Keratinocyte (primary cell): ENCODE data around the gene SNX12. TPM values are rescaled to one million over a fixed set of nuclear protein-coding genes. Genes with fewer than 3 reads are reported as not detected.
A peak's percentile ranks its signal among the peaks of the same experiment; 100 is the strongest.

Experiments used
- DNase-seq: peaks from one replicate; pipeline ENCODE4 v3.0.0-alpha.2; 2011; ENCODE audit warnings: low read depth, missing footprints, low spot score
- FAIRE-seq: peaks from 2 replicates; lab custom pipeline; 2011; peaks lifted over from hg19 to GRCh38; lab: Jason Lieb, UNC
- H2AFZ ChIP-seq: 2 replicates; pipeline ENCODE4 v1.6.0; 2012; ENCODE audit warnings: low read length, control low read depth, inconsistent platforms; ENCODE audit not compliant: control insufficient read depth
- H3K27ac ChIP-seq: 2 replicates; pipeline ENCODE4 v1.5.1; 2011; ENCODE audit warnings: low read length; ENCODE audit not compliant: control insufficient read depth, insufficient read depth
- H3K27me3 ChIP-seq: 3 replicates; pipeline ENCODE4 v1.6.0; 2011; ENCODE audit warnings: low read length; ENCODE audit not compliant: control insufficient read depth, insufficient read depth; ENCODE audit errors: extremely low read depth
- H3K36me3 ChIP-seq, 2 experiments: 2 replicates in 1 of 2; 3 replicates in 1 of 2; pipeline ENCODE4 v1.5.1; 2011; ENCODE audit warnings: low read length in 2 of 2, mild to moderate bottlenecking in 1 of 2; ENCODE audit not compliant: control insufficient read depth in 2 of 2, insufficient read depth in 2 of 2; ENCODE audit errors: extremely low read depth in 1 of 2
- H3K4me1 ChIP-seq: 3 replicates; pipeline ENCODE4 v1.5.1; 2011; ENCODE audit warnings: low read length; ENCODE audit not compliant: control insufficient read depth, insufficient read depth; ENCODE audit errors: extremely low read depth
- H3K4me2 ChIP-seq: 3 replicates; pipeline ENCODE4 v1.6.0; 2011; ENCODE audit warnings: low read depth, low read length; ENCODE audit not compliant: control insufficient read depth, insufficient read depth; ENCODE audit errors: extremely low read depth
- H3K4me3 ChIP-seq, 3 experiments: fragments of 200-600 bp in 1 of 3; sonication (generic) in 1 of 3; 2 replicates in 2 of 3; 3 replicates in 1 of 3; pipeline ENCODE4 v1.5.1; 2011 to 2016; ENCODE audit warnings: low read length in 3 of 3, mild to moderate bottlenecking in 3 of 3, control low read depth in 2 of 3, inconsistent platforms in 1 of 3, low read depth in 1 of 3, mixed read lengths in 1 of 3, mixed run types in 1 of 3, moderate library complexity in 1 of 3; ENCODE audit not compliant: control insufficient read depth in 2 of 3, insufficient read depth in 2 of 3; ENCODE audit errors: extremely low read depth in 1 of 3
- H3K79me2 ChIP-seq: 2 replicates; pipeline ENCODE4 v1.6.0; 2012; ENCODE audit warnings: low read length; ENCODE audit not compliant: control insufficient read depth, insufficient read depth
- H3K9ac ChIP-seq: 3 replicates; pipeline ENCODE4 v1.6.0; 2011; ENCODE audit warnings: low read length; ENCODE audit not compliant: control insufficient read depth, insufficient read depth; ENCODE audit errors: extremely low read depth
- H3K9me1 ChIP-seq: 3 replicates; pipeline ENCODE4 v1.6.0; 2011; ENCODE audit warnings: low read length; ENCODE audit not compliant: control insufficient read depth, insufficient read depth; ENCODE audit errors: extremely low read depth
- H3K9me3 ChIP-seq: 2 replicates; pipeline ENCODE4 v1.5.1; 2012; ENCODE audit warnings: low read depth, low read length; ENCODE audit not compliant: control insufficient read depth
- H4K20me1 ChIP-seq: 3 replicates; pipeline ENCODE4 v1.6.0; 2011; ENCODE audit warnings: low read length; ENCODE audit not compliant: control insufficient read depth, insufficient read depth; ENCODE audit errors: extremely low read depth
- CTCF ChIP-seq, 3 experiments: IDR thresholded peaks in 1 of 3; conservative IDR thresholded peaks in 1 of 3; optimal IDR thresholded peaks in 1 of 3; 2 replicates in 2 of 3; 3 replicates in 1 of 3; pipeline versions ENCODE3 to v1.5.1; 2011; ENCODE audit warnings: low read length in 3 of 3, mild to moderate bottlenecking in 3 of 3, moderate library complexity in 2 of 3, control low read depth in 1 of 3, inconsistent platforms in 1 of 3; ENCODE audit not compliant: insufficient read depth in 2 of 3; ENCODE audit errors: extremely low read depth in 1 of 3
- EZH2 ChIP-seq: IDR thresholded peaks from one replicate; pipeline ENCODE4 v1.6.1; 2012; ENCODE audit warnings: inconsistent platforms, mild to moderate bottlenecking, low read length, moderate library complexity
- dilution Hi-C: fragments of 300-500 bp; cut with MboI; formaldehyde crosslinking; loops from one replicate; pipeline ENCODE4 v1.7.0; 2020; ENCODE audit warnings: low sequenced_read_pairs; ENCODE audit not compliant: extremely low pct_ligation_motif_present
- polyA plus RNA-seq, 5 experiments: library from polyadenylated mRNA; depleted of rRNA in 3 of 5; stranded (reverse) in 3 of 5; stranded (forward) in 1 of 5; unstranded in 1 of 5; fragments of >200 nt; gene quantifications; 1 replicate in 1 of 5; 2 replicates in 3 of 5; 3 replicates in 1 of 5; pipeline versions ENCODE4 v1.2.1 to v1.2.3, GENCODE V29; 2011 to 2012; ENCODE audit warnings: missing spikeins in 2 of 5, low read depth in 1 of 5, low replicate concordance in 1 of 5

Gene SNX12
- polyA plus RNA-seq, 1 donor (not counting 4 experiments of a cell fraction or from before 2014, with no cell fraction given), result 94.0 TPM

- peak; percentile 13 for FAIRE-seq
These were observed 27.4 kb upstream of the SNX12 start, which contains the start of gene FOXO4 for GRCh38 chrX:71095555-71095980. Gene FOXO4 (plus strand): TSS chrX:71095851. CDS start chrX:71096529, 678 bp downstream.

GRCh38 chrX:71095033-71095432 lies 26.9 kb upstream of the SNX12 start:
- Histone ChIP-seq H3K4me3 (peak overlapping the region; percentile 46 to 70 (median 48)), H3K36me3 (no peaks in the 10 kb centered on the region), H3K9me1 (no peaks in the 10 kb centered on the region), H2AFZ (peak overlapping the region; percentile 87), H3K4me2 (peak overlapping the region; percentile 63), H3K79me2 (no peaks in the 10 kb centered on the region), H3K9ac (peak overlapping the region; percentile 67), H3K27ac (no peak overlapping the region), H3K27me3 (no peaks in the 10 kb centered on the region), H3K9me3 (no peaks in the 10 kb centered on the region), H3K4me1 (no peaks in the 10 kb centered on the region), H4K20me1 (no peaks in the 10 kb centered on the region)
- DNase-seq (no peak), FAIRE-seq (peak; percentile 41)
- dilution Hi-C loops, result no loop called here
- TF ChIP-seq EZH2 (no peak), CTCF (optimal IDR thresholded peaks at IDR 0.05 in 1 of 3, IDR thresholded peaks at IDR 0.05 in 1 of 3, conservative IDR thresholded peaks at IDR 0.05 in 1 of 3; ENCODE audit: extremely low read depth in 1 of 3, insufficient read depth in 2 of 3, low read length in 3 of 3) (no peak)

More at GRCh38 chrX:71095555-71095980, 27.4 kb upstream of the SNX12 start, which contains the start of gene FOXO4:
- TF ChIP-seq EZH2, result no peak
- TF ChIP-seq CTCF (optimal IDR thresholded peaks at IDR 0.05 in 1 of 3, IDR thresholded peaks at IDR 0.05 in 1 of 3, conservative IDR thresholded peaks at IDR 0.05 in 1 of 3; ENCODE audit: extremely low read depth in 1 of 3, insufficient read depth in 2 of 3, low read length in 3 of 3), result no peak
- no peaks in the 10 kb centered on the region for H3K36me3 ChIP-seq
- DNase-seq, result no peak
- H3K9me3 ChIP-seq, result no peaks in the 10 kb centered on the region
- H3K9me1 ChIP-seq, result no peaks in the 10 kb centered on the region
- no peaks in the 10 kb centered on the region for H4K20me1 ChIP-seq
- peak within 1 kb of the TSS; percentile 46 to 70 (median 51) for H3K4me3 ChIP-seq
- dilution Hi-C loops, result no loop called here
- peak within 1 kb of the TSS; percentile 67 for H3K9ac ChIP-seq
- no peaks in the 10 kb centered on the region for H3K4me1 ChIP-seq
- peak within 1 kb of the TSS; percentile 80 for H3K4me2 ChIP-seq
- H3K79me2 ChIP-seq, result no peaks in the 10 kb centered on the region
- peak within 1 kb of the TSS; percentile 87 for H2AFZ ChIP-seq
- no peak within 1 kb of the TSS for H3K27ac ChIP-seq
- no peaks in the 10 kb centered on the region for H3K27me3 ChIP-seq
